Chondrocyte (in vitro differentiated cells): ENCODE measurements around the gene SLCO3A1. TPM values are rescaled to one million over a fixed set of nuclear protein-coding genes. Genes with fewer than 3 reads are reported as not detected.

Experiments used
- DNase-seq: peaks from one replicate; pipeline ENCODE4 v3.0.0; 2021; ENCODE audit warnings: mixed read lengths, low spot score
- H3K27ac Mint-ChIP-seq: one replicate; pipeline ENCODE4 v1.8.0; 2021; ENCODE audit warnings: mild to moderate bottlenecking, moderate library complexity, mixed read lengths; ENCODE audit not compliant: unreplicated experiment
- H3K27me3 Mint-ChIP-seq: 2 replicates; pipeline ENCODE4 v1.8.0; 2021; ENCODE audit warnings: low read depth, mixed read lengths
- H3K36me3 Mint-ChIP-seq: 2 replicates; pipeline ENCODE4 v1.8.0; 2021; ENCODE audit warnings: low read depth, mixed read lengths
- H3K4me1 Mint-ChIP-seq: 2 replicates; pipeline ENCODE4 v1.8.0; 2021; ENCODE audit warnings: low read depth, mild to moderate bottlenecking, mixed read lengths
- H3K4me3 Mint-ChIP-seq: one replicate; pipeline ENCODE4 v1.8.0; 2021; ENCODE audit warnings: mild to moderate bottlenecking, moderate library complexity, mixed read lengths; ENCODE audit not compliant: unreplicated experiment
- H3K9me3 Mint-ChIP-seq: 2 replicates; pipeline ENCODE4 v1.8.0; 2021; ENCODE audit warnings: low read depth, mixed read lengths
- CTCF ChIP-seq: fragments of 200-600 bp; sonication (generic); IDR thresholded peaks from 2 replicates; pipeline ENCODE4 v1.5.0; 2021; ENCODE audit warnings: antibody characterized with exemption, mild to moderate bottlenecking, moderate library complexity
- total RNA-seq: library from RNA; stranded (reverse); gene quantifications from 3 replicates; pipeline ENCODE4 v1.2.1, GENCODE V29; 2021

SLCO3A1 gene
- total RNA-seq, 1 donor from 2014 or later = 3.7 TPM

- no peaks in the 10 kb centered on the region for H3K36me3 Mint-ChIP-seq
- H3K4me3 Mint-ChIP-seq = no peak overlapping the region
- DNase-seq = no peak
- no peaks in the 10 kb centered on the region for H3K9me3 Mint-ChIP-seq
- H3K27me3 Mint-ChIP-seq = peaks cover 4% of the 10 kb centered on the region
- no peak overlapping the region for H3K27ac Mint-ChIP-seq
- no peak for TF ChIP-seq CTCF
- no peaks in the 10 kb centered on the region for H3K4me1 Mint-ChIP-seq
Observed at GRCh38 chr15:92178911-92179310, 325.4 kb downstream of the SLCO3A1 start.

- TF ChIP-seq CTCF = no peak
- no peak for DNase-seq
- Mint-ChIP-seq H3K4me1 (no peaks in the 10 kb centered on the region), H3K36me3 (no peaks in the 10 kb centered on the region), H3K27me3 (peaks cover 1% of the 10 kb centered on the region), H3K9me3 (no peaks in the 10 kb centered on the region), H3K27ac (no peak overlapping the region), H3K4me3 (no peak overlapping the region)
Observed at GRCh38 chr15:92184142-92184541, 330.6 kb downstream of the SLCO3A1 start.

- Mint-ChIP-seq H3K4me1 (no peaks in the 10 kb centered on the region), H3K36me3 (no peaks in the 10 kb centered on the region), H3K9me3 (no peaks in the 10 kb centered on the region), H3K27me3 (peaks cover 3% of the 10 kb centered on the region), H3K4me3 (no peak overlapping the region), H3K27ac (no peak overlapping the region)
- no peak for TF ChIP-seq CTCF
- DNase-seq = no peak
Observed at GRCh38 chr15:92184679-92185230, 331.2 kb downstream of the SLCO3A1 start.

GRCh38 chr15:92187975-92188374 lies 334.5 kb downstream of the SLCO3A1 start:
- no peak overlapping the region for H3K4me3 Mint-ChIP-seq
- TF ChIP-seq CTCF = no peak
- H3K4me1 Mint-ChIP-seq = no peaks in the 10 kb centered on the region
- H3K36me3 Mint-ChIP-seq = no peaks in the 10 kb centered on the region
- H3K27me3 Mint-ChIP-seq = peaks cover 5% of the 10 kb centered on the region
- DNase-seq = no peak
- no peaks in the 10 kb centered on the region for H3K9me3 Mint-ChIP-seq
- H3K27ac Mint-ChIP-seq = no peak overlapping the region

- TF ChIP-seq CTCF = no peak
- no peak overlapping the region for H3K4me3 Mint-ChIP-seq
- no peaks in the 10 kb centered on the region for H3K9me3 Mint-ChIP-seq
- H3K4me1 Mint-ChIP-seq = no peaks in the 10 kb centered on the region
- no peak overlapping the region for H3K27ac Mint-ChIP-seq
- no peaks in the 10 kb centered on the region for H3K36me3 Mint-ChIP-seq
- peaks cover 5% of the 10 kb centered on the region for H3K27me3 Mint-ChIP-seq
- no peak for DNase-seq
Observed at GRCh38 chr15:92189166-92189565, 335.7 kb downstream of the SLCO3A1 start.
